NCI-H460 (cell line): ENCODE results near the gene CYP1A2. TPM values are rescaled to one million over a fixed set of nuclear protein-coding genes. Genes with fewer than 3 reads are reported as not detected.
"Not testable (repeated sequence)": the region's sequence is repeated elsewhere in the genome, so short reads cannot be mapped to it uniquely, and the experiment has no call there.

Experiments used
- DNase-seq: peaks from one replicate; pipeline ENCODE4 v3.0.0-alpha.2; 2016; ENCODE audit warnings: low read depth; ENCODE audit errors: extremely low read depth
- polyA plus RNA-seq: library from polyadenylated mRNA; depleted of rRNA; stranded (reverse); fragments of >200 nt; gene quantifications from 2 replicates; pipeline ENCODE4 v1.2.3, GENCODE V29; 2014; cell fraction: nucleus; rRNA removed
- total RNA-seq: library from RNA; depleted of rRNA; stranded (reverse); fragments of >200 nt; shearing (Covaris generic); gene quantifications from 2 replicates; pipeline ENCODE4 v1.2.3, GENCODE V29; 2014; rRNA removed

The CYP1A2 gene
- not detected in 2 replicates for total RNA-seq
- polyA plus RNA-seq = not detected in 2 replicates

- no peak for DNase-seq
Measured at GRCh38 chr15:74748322-74748946, at the start of gene CYP1A2. Gene CYP1A2, plus strand, starts transcription at chr15:74748845. Its CDS starts 894 bp downstream, at chr15:74749739.

GRCh38 chr15:74709011-74709410 lies 39.6 kb upstream of the CYP1A2 start:
- no peak for DNase-seq

- no peak for DNase-seq
Measured at GRCh38 chr15:74709892-74710291, 38.8 kb upstream of the CYP1A2 start.

GRCh38 chr15:74710319-74711094 lies 38.1 kb upstream of the CYP1A2 start:
- no peak for DNase-seq

- no peak for DNase-seq
Measured at GRCh38 chr15:74712311-74712710, 36.3 kb upstream of the CYP1A2 start.

- DNase-seq = no peak
Measured at GRCh38 chr15:74716651-74717050, 32.0 kb upstream of the CYP1A2 start.

- DNase-seq = no peak
Measured at GRCh38 chr15:74722591-74722990, 26.1 kb upstream of the CYP1A2 start.

- no peak for DNase-seq
Measured at GRCh38 chr15:74723187-74723586, 25.5 kb upstream of the CYP1A2 start.

- DNase-seq = peak; percentile 41
Measured at GRCh38 chr15:74723754-74724334, 24.8 kb upstream of the CYP1A2 start.

GRCh38 chr15:74724570-74725224 lies 23.9 kb upstream of the CYP1A2 start:
- no peak for DNase-seq

- no peak for DNase-seq
Measured at GRCh38 chr15:74725225-74725774, 23.3 kb upstream of the CYP1A2 start, which contains the start of gene CYP1A1. Gene CYP1A1, minus strand, starts transcription at chr15:74725528. Its CDS starts 2,431 bp downstream, at chr15:74723097.

GRCh38 chr15:74725845-74726773 lies 22.5 kb upstream of the CYP1A2 start:
- DNase-seq = no peak

- no peak for DNase-seq
Measured at GRCh38 chr15:74726774-74727164, 21.9 kb upstream of the CYP1A2 start.

GRCh38 chr15:74727727-74728126 lies 20.9 kb upstream of the CYP1A2 start:
- DNase-seq = no peak

- not testable (repeated sequence) for DNase-seq
Measured at GRCh38 chr15:74728699-74729098, 19.9 kb upstream of the CYP1A2 start.

- not testable (repeated sequence) for DNase-seq
Measured at GRCh38 chr15:74729372-74729771, 19.3 kb upstream of the CYP1A2 start.

- DNase-seq = no peak
Measured at GRCh38 chr15:74730619-74731316, 17.9 kb upstream of the CYP1A2 start.

- DNase-seq = no peak
Measured at GRCh38 chr15:74732846-74733245, 15.8 kb upstream of the CYP1A2 start.

- DNase-seq = no peak
Measured at GRCh38 chr15:74733269-74733668, 15.4 kb upstream of the CYP1A2 start.
